Measurements from ENCODE around the gene PRR29. TPM values are rescaled to one million over a fixed set of nuclear protein-coding genes. Genes with fewer than 3 reads are reported as not detected.

PRR29 gene
- total RNA-seq = 0.49 and 0.69 TPM in 2 replicates

GRCh38 chr17:63998050-63998720 lies at the start of gene PRR29:
TSS of gene PRR29 (plus strand) at chr17:63998351. CDS start at chr17:63998365, 14 bp downstream.

GRCh38 chr17:63972796-63973195 lies 25.4 kb upstream of the PRR29 start, which contains the start of gene SCN4A:
TSS of gene SCN4A (minus strand) at chr17:63972918. CDS start at chr17:63972841, 77 bp downstream.

GRCh38 chr17:64020056-64020766 lies 22.1 kb downstream of the PRR29 start, which contains the start of gene ICAM2:
TSS of gene ICAM2 (minus strand) at chr17:64020633. CDS start at chr17:64006691, 13,942 bp downstream.

Other genes with a start within 250 kb of the PRR29 start
- gene CCDC47, start 224.8 kb upstream of the PRR29 start, total RNA-seq = 52.9 and 72.8 TPM in 2 replicates
- 45.7 and 60.6 TPM in 2 replicates for gene DDX42, start 224.2 kb upstream of the PRR29 start, total RNA-seq
- gene PSMC5, start 170.9 kb upstream of the PRR29 start, total RNA-seq = 80.7 and 81.3 TPM in 2 replicates
- gene FTSJ3, start 170.7 kb upstream of the PRR29 start, total RNA-seq = 28.4 and 29.6 TPM in 2 replicates
- 166 and 206 TPM in 2 replicates for gene SMARCD2, start 155.7 kb upstream of the PRR29 start, total RNA-seq
- not detected in 2 replicates for gene CSH2, start 124.7 kb upstream of the PRR29 start, total RNA-seq
- gene GH2, start 116.4 kb upstream of the PRR29 start, total RNA-seq = not detected in 2 replicates
- not detected in 2 replicates for gene CSH1, start 101.8 kb upstream of the PRR29 start, total RNA-seq
- gene CSHL1, start 87.1 kb upstream of the PRR29 start, total RNA-seq = not detected in 2 replicates
- not detected in 2 replicates for gene GH1, start 79.5 kb upstream of the PRR29 start, total RNA-seq
- 0.31 and 1.0 TPM in 2 replicates for gene CD79B, start 66.0 kb upstream of the PRR29 start, total RNA-seq
- not detected in 2 replicates for gene SCN4A, start 25.4 kb upstream of the PRR29 start, total RNA-seq
- 12.2 and 17.6 TPM in 2 replicates for gene ICAM2, start 22.3 kb downstream of the PRR29 start, total RNA-seq
- 14.2 and 20.8 TPM in 2 replicates for gene ERN1, start 131.8 kb downstream of the PRR29 start, total RNA-seq